ENCODE results near the gene EXO1.

Gene EXO1

GRCh38 chr1:241891296-241891695 lies 43.3 kb downstream of the EXO1 start:
- DNase-seq (ENCODE audit: insufficient read length, low spot score) (no peak), FAIRE-seq (no peak)
- TF ChIP-seq POLR2A (IDR thresholded peaks at IDR 0.05; ENCODE audit: low read depth, low read length), result no peak

- FAIRE-seq, result no peak
Observed at GRCh38 chr1:241894016-241894415, 46.0 kb downstream of the EXO1 start.

GRCh38 chr1:241895013-241895412 lies 47.0 kb downstream of the EXO1 start:
- FAIRE-seq (no peak), DNase-seq (ENCODE audit: insufficient read length, low spot score) (no peak)
- no peak for TF ChIP-seq POLR2A (IDR thresholded peaks at IDR 0.05; ENCODE audit: low read depth, low read length)

More at GRCh38 chr1:241894016-241894415, 46.0 kb downstream of the EXO1 start:
- no peak for DNase-seq (ENCODE audit: insufficient read length, low spot score)
- no peak for TF ChIP-seq POLR2A (IDR thresholded peaks at IDR 0.05; ENCODE audit: low read depth, low read length)

GRCh38 chr1:241896670-241896962 lies 48.6 kb downstream of the EXO1 start:
- FAIRE-seq (no peak), DNase-seq (ENCODE audit: insufficient read length, low spot score) (no peak)
- TF ChIP-seq POLR2A (IDR thresholded peaks at IDR 0.05; ENCODE audit: low read depth, low read length), result no peak

- no peak for TF ChIP-seq POLR2A (IDR thresholded peaks at IDR 0.05; ENCODE audit: low read depth, low read length)
- DNase-seq (ENCODE audit: insufficient read length, low spot score) (no peak), FAIRE-seq (no peak)
Observed at GRCh38 chr1:241899210-241899609, 51.2 kb downstream of the EXO1 start.

GRCh38 chr1:241900381-241900780 lies 52.4 kb downstream of the EXO1 start:
- FAIRE-seq (no peak), DNase-seq (ENCODE audit: insufficient read length, low spot score) (no peak)
- TF ChIP-seq POLR2A (IDR thresholded peaks at IDR 0.05; ENCODE audit: low read depth, low read length), result no peak

GRCh38 chr1:241902391-241903065 lies 54.5 kb downstream of the EXO1 start:
- FAIRE-seq (no peak), DNase-seq (ENCODE audit: insufficient read length, low spot score) (no peak)
- TF ChIP-seq POLR2A (IDR thresholded peaks at IDR 0.05; ENCODE audit: low read depth, low read length), result no peak

- TF ChIP-seq POLR2A (IDR thresholded peaks at IDR 0.05; ENCODE audit: low read depth, low read length), result no peak
- FAIRE-seq (no peak), DNase-seq (ENCODE audit: insufficient read length, low spot score) (no peak)
Observed at GRCh38 chr1:241916196-241916595, 68.2 kb downstream of the EXO1 start.

- FAIRE-seq (no peak), DNase-seq (ENCODE audit: insufficient read length, low spot score) (no peak)
- TF ChIP-seq POLR2A (IDR thresholded peaks at IDR 0.05; ENCODE audit: low read depth, low read length), result 0 out of 2 replicates have a peak, but pooled peaks have one; percentile 7
Observed at GRCh38 chr1:241917487-241917886, 69.5 kb downstream of the EXO1 start.

- TF ChIP-seq POLR2A (IDR thresholded peaks at IDR 0.05; ENCODE audit: low read depth, low read length), result no peak
- DNase-seq (ENCODE audit: insufficient read length, low spot score) (peak; percentile 80), FAIRE-seq (no peak)
Observed at GRCh38 chr1:241918879-241919278, 70.9 kb downstream of the EXO1 start.

GRCh38 chr1:241924080-241924808 lies 76.2 kb downstream of the EXO1 start:
- TF ChIP-seq POLR2A (IDR thresholded peaks at IDR 0.05; ENCODE audit: low read depth, low read length), result no peak
- FAIRE-seq (no peak), DNase-seq (ENCODE audit: insufficient read length, low spot score) (no peak)

- FAIRE-seq, result no peak
- TF ChIP-seq POLR2A (IDR thresholded peaks at IDR 0.05; ENCODE audit: low read depth, low read length), result no peak
Observed at GRCh38 chr1:241926141-241926540, 78.1 kb downstream of the EXO1 start.

GRCh38 chr1:241927321-241927720 lies 79.3 kb downstream of the EXO1 start:
- FAIRE-seq (no peak), DNase-seq (ENCODE audit: insufficient read length, low spot score) (no peak)
- no peak for TF ChIP-seq POLR2A (IDR thresholded peaks at IDR 0.05; ENCODE audit: low read depth, low read length)

More at GRCh38 chr1:241926141-241926540, 78.1 kb downstream of the EXO1 start:
- no peak for DNase-seq (ENCODE audit: insufficient read length, low spot score)

- no peak for TF ChIP-seq POLR2A (IDR thresholded peaks at IDR 0.05; ENCODE audit: low read depth, low read length)
- DNase-seq (ENCODE audit: insufficient read length, low spot score) (no peak), FAIRE-seq (no peak)
Observed at GRCh38 chr1:241932845-241933244, 84.8 kb downstream of the EXO1 start.

- FAIRE-seq, result no peak
- peak; percentile 68 for DNase-seq (ENCODE audit: insufficient read length, low spot score)
- no peak for TF ChIP-seq POLR2A (IDR thresholded peaks at IDR 0.05; ENCODE audit: low read depth, low read length)
Observed at GRCh38 chr1:241934201-241934848, 86.3 kb downstream of the EXO1 start.
